Measurements from ENCODE around the gene RADIL.

The RADIL gene

GRCh38 chr7:4866528-4867496, 16.7 kb downstream of the RADIL start:
- no peak for TF ChIP-seq CTCF (IDR thresholded peaks at IDR 0.05; ENCODE audit: control extremely low read depth, extremely low read depth, low read depth, missing control alignments)
- ChIA-PET POLR2A (no interaction called here), CTCF (interaction anchor here (1.0 to 1.3 kb wide), 2 partner anchors 11 to 24 kb away, joined by 3 to 4 read pairs; no protein-coding TSS in a partner anchor)
- DNase-seq (ENCODE audit: extremely low spot score) = no peak

- DNase-seq (ENCODE audit: extremely low spot score) = no peak
- ChIA-PET POLR2A (no interaction called here), CTCF (interaction anchor here (2.3 kb wide), 1 partner anchor 32 kb away, joined by 6 read pairs; no protein-coding TSS in a partner anchor)
- TF ChIP-seq CTCF (IDR thresholded peaks at IDR 0.05; ENCODE audit: control extremely low read depth, extremely low read depth, low read depth, missing control alignments) = no peak
Observed at GRCh38 chr7:4862156-4862555, 21.4 kb downstream of the RADIL start.

- CTCF ChIA-PET = no interaction called here
- DNase-seq (ENCODE audit: extremely low spot score) = no peak
- TF ChIP-seq CTCF (IDR thresholded peaks at IDR 0.05; ENCODE audit: control extremely low read depth, extremely low read depth, low read depth, missing control alignments) = no peak
- POLR2A ChIA-PET = no interaction called here
Observed at GRCh38 chr7:4861673-4862072, 21.8 kb downstream of the RADIL start, which contains the start of gene PAPOLB. Gene PAPOLB, minus strand, starts transcription at chr7:4862030. Its CDS starts 220 bp downstream, at chr7:4861810.

GRCh38 chr7:4861227-4861626, 22.3 kb downstream of the RADIL start:
- POLR2A ChIA-PET = no interaction called here
- DNase-seq (ENCODE audit: extremely low spot score) = no peak
- no peak for TF ChIP-seq CTCF (IDR thresholded peaks at IDR 0.05; ENCODE audit: control extremely low read depth, extremely low read depth, low read depth, missing control alignments)
- CTCF ChIA-PET = no interaction called here

GRCh38 chr7:4857189-4857588, 26.3 kb downstream of the RADIL start:
- no peak for DNase-seq (ENCODE audit: extremely low spot score)
- ChIA-PET CTCF (no interaction called here), POLR2A (no interaction called here)
- TF ChIP-seq CTCF (IDR thresholded peaks at IDR 0.05; ENCODE audit: control extremely low read depth, extremely low read depth, low read depth, missing control alignments) = no peak

- TF ChIP-seq CTCF (IDR thresholded peaks at IDR 0.05; ENCODE audit: control extremely low read depth, extremely low read depth, low read depth, missing control alignments) = no peak
- DNase-seq (ENCODE audit: extremely low spot score) = no peak
- ChIA-PET CTCF (no interaction called here), POLR2A (no interaction called here)
Observed at GRCh38 chr7:4856336-4857057, 27.0 kb downstream of the RADIL start.

All from GM10248 (cell line).